ENCODE data around the gene SREK1IP1.

SREK1IP1 gene

GRCh38 chr5:64806537-64806936 lies 38.0 kb upstream of the SREK1IP1 start (continued):
- TF ChIP-seq ZNF565 (CRISPR knock-in tag; conservative IDR thresholded peaks at IDR 0.05; ENCODE audit: low read depth) (no peak), ZFP30 (CRISPR knock-in tag; IDR thresholded peaks at IDR 0.05) (no peak)

- TF ChIP-seq OSR1 (CRISPR knock-in tag; IDR thresholded peaks at IDR 0.05) = no peak
- no peak for ATAC-seq
Measured at GRCh38 chr5:64800926-64801325, 32.4 kb upstream of the SREK1IP1 start.

DNA sequence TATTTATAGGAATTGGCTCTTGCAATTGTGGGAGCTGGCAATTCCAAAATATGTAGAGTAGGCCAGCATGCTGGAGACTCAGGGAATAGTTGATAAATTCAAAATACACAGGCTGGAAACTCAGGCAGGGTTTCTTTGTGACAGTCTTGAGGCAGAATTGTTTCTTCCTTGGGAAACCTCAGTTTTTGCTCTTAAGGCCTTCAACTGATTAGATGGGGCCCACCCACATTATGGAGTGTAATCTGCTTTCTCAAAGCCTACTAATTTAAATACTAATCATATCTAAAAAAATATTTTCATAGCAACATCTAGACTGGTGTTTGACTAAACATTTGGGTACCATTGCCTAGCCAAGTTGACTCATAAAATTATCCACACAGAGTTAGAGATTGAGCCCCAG lies 27.8 kb upstream of the SREK1IP1 start:
- ATAC-seq = no peak
- no peak for TF ChIP-seq ARNTL (CRISPR knock-in tag; IDR thresholded peaks at IDR 0.05; ENCODE audit: borderline replicate concordance, low read depth)

DNA sequence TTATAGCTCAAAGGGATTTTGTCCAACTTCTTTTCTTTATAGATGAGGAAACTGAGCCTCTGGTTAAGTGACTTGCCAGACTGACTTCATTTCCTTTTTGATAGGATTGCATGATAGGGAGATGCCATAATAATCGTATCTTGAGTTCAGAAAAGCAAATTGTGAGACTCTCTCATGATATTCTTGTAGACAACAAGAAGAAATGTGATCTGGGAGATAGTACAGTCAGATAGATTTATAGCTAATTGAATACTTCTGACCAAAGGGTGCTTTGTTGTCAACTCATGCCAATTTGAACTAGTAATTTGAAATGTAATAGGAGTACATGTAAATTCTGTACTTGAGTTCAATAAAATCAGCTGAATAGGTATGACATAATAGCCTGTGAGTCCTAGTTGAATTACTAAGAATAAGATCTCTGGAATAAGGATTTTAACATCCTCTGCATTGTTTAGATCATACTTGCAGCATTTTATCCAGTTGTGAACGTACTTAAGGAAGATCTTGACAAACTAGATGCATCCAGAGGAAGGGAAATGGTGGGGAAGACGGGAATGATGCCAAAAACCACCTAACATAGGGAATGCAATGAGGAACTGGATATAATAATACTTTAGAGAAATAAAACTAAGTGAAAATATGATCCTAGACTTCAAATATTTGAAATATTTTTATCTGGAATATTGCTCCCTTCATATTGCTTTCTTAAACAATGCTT lies 25.7 kb upstream of the SREK1IP1 start:
- TF ChIP-seq, protein P1, sequence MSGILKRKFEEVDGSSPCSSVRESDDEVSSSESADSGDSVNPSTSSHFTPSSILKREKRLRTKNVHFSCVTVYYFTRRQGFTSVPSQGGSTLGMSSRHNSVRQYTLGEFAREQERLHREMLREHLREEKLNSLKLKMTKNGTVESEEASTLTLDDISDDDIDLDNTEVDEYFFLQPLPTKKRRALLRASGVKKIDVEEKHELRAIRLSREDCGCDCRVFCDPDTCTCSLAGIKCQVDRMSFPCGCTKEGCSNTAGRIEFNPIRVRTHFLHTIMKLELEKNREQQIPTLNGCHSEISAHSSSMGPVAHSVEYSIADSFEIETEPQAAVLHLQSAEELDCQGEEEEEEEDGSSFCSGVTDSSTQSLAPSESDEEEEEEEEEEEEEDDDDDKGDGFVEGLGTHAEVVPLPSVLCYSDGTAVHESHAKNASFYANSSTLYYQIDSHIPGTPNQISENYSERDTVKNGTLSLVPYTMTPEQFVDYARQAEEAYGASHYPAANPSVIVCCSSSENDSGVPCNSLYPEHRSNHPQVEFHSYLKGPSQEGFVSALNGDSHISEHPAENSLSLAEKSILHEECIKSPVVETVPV (CRISPR knock-in tag; IDR thresholded peaks at IDR 0.05) = no peak
- TF ChIP-seq TCF4 (CRISPR knock-in tag; IDR thresholded peaks at IDR 0.05; ENCODE audit: borderline replicate concordance) (no peak), ZNF565 (CRISPR knock-in tag; conservative IDR thresholded peaks at IDR 0.05; ENCODE audit: low read depth) (no peak), ISL1 (CRISPR knock-in tag; IDR thresholded peaks at IDR 0.05) (peak; percentile 27; the same call in 1 of the 2 replicates)

DNA sequence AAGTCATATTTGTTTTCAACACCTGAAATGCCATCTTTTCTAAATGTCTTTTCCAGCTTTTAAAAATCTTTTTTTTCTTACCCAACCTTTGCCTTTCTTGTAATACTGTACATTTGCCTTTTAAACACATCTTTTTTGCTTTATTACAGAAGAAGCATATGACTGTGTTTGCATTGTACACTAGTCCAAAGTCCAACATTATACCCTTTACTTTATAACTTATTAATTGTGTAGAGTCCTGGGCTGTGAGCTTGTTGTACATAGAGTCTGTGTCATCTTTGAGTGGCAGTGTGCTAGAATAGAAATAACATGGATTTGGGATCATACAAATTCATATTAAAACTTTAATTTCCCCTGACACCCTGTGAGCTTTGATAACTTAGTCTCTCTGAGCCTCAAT lies 24.0 kb upstream of the SREK1IP1 start:
- ATAC-seq = no peak

More for the DNA sequence above, 25.7 kb upstream of the SREK1IP1 start:
- ATAC-seq = no peak

More for the DNA sequence above, 24.0 kb upstream of the SREK1IP1 start:
- TF ChIP-seq ARNTL (CRISPR knock-in tag; IDR thresholded peaks at IDR 0.05; ENCODE audit: borderline replicate concordance, low read depth) (no peak), ZFP30 (CRISPR knock-in tag; IDR thresholded peaks at IDR 0.05) (no peak), ZNF70 (CRISPR knock-in tag; IDR thresholded peaks at IDR 0.05) (no peak), GLIS3 (CRISPR knock-in tag; IDR thresholded peaks at IDR 0.05) (no peak), ESRRG (CRISPR knock-in tag; IDR thresholded peaks at IDR 0.05) (no peak), ZC3H10 (CRISPR knock-in tag; IDR thresholded peaks at IDR 0.05) (no peak), PPARA (CRISPR knock-in tag; IDR thresholded peaks at IDR 0.05; ENCODE audit: borderline replicate concordance) (no peak), TOX (CRISPR knock-in tag; IDR thresholded peaks at IDR 0.05; ENCODE audit: borderline replicate concordance) (no peak), TCF4 (CRISPR knock-in tag; IDR thresholded peaks at IDR 0.05; ENCODE audit: borderline replicate concordance) (no peak), ISL1 (CRISPR knock-in tag; IDR thresholded peaks at IDR 0.05) (no peak), OSR1 (CRISPR knock-in tag; IDR thresholded peaks at IDR 0.05) (no peak), TSHZ2 (CRISPR knock-in tag; IDR thresholded peaks at IDR 0.05) (no peak), SNAI2 (CRISPR knock-in tag; IDR thresholded peaks at IDR 0.05) (no peak), CREB5 (CRISPR knock-in tag; IDR thresholded peaks at IDR 0.05; ENCODE audit: low read depth) (no peak), ZNF8 (CRISPR knock-in tag; IDR thresholded peaks at IDR 0.05) (no peak)
- TF ChIP-seq, protein P1 (CRISPR knock-in tag; IDR thresholded peaks at IDR 0.05) = no peak

Data from SK-N-SH treated with all-trans-retinoic acid at 6 μM for 48 hours (cell line).